Limb (tissue), 2 donors: ENCODE results near the gene NIPA2.

Source experiments
- DNase-seq, 2 donors: peaks; one replicate each; pipeline ENCODE4 v3.0.0-alpha.2; 2016; ENCODE audit errors: extremely low spot score in 2 of 2

NIPA2 gene

GRCh38 chr15:22839046-22839695 is 705 bp downstream of the NIPA2 start:
- no peak for DNase-seq

- no peak for DNase-seq
Observed at GRCh38 chr15:22844421-22845288, 6.2 kb downstream of the NIPA2 start.

GRCh38 chr15:22845289-22845900 is 6.9 kb downstream of the NIPA2 start:
- DNase-seq: no peak

GRCh38 chr15:22846073-22846472 is 7.6 kb downstream of the NIPA2 start:
- no peak for DNase-seq

- no peak for DNase-seq
Observed at GRCh38 chr15:22850055-22850454, 11.6 kb downstream of the NIPA2 start.

- no peak for DNase-seq
Observed at GRCh38 chr15:22851513-22851912, 13.0 kb downstream of the NIPA2 start.

- no peak for DNase-seq
Observed at GRCh38 chr15:22855791-22856190, 17.3 kb downstream of the NIPA2 start.

- no peak for DNase-seq
Observed at GRCh38 chr15:22856659-22857058, 18.2 kb downstream of the NIPA2 start.

GRCh38 chr15:22861161-22861560 is 22.7 kb downstream of the NIPA2 start:
- no peak for DNase-seq

- no peak for DNase-seq
Observed at GRCh38 chr15:22863356-22863755, 24.9 kb downstream of the NIPA2 start.

- no peak for DNase-seq
Observed at GRCh38 chr15:22866079-22866478, 27.6 kb downstream of the NIPA2 start.

GRCh38 chr15:22867886-22868285 is 29.4 kb downstream of the NIPA2 start:
- DNase-seq: no peak

GRCh38 chr15:22868495-22868894 is 30.0 kb downstream of the NIPA2 start:
- no peak for DNase-seq

GRCh38 chr15:22868928-22869327 is 30.5 kb downstream of the NIPA2 start:
- no peak for DNase-seq

GRCh38 chr15:22869856-22870255 is 31.4 kb downstream of the NIPA2 start:
- no peak for DNase-seq

GRCh38 chr15:22870865-22871264 is 32.4 kb downstream of the NIPA2 start:
- DNase-seq: no peak

GRCh38 chr15:22871481-22872086 is 33.1 kb downstream of the NIPA2 start:
- no peak for DNase-seq

- DNase-seq: no peak
Observed at GRCh38 chr15:22872936-22873701, 34.7 kb downstream of the NIPA2 start.

GRCh38 chr15:22873841-22874240 is 35.4 kb downstream of the NIPA2 start:
- DNase-seq: no peak

GRCh38 chr15:22874256-22874655 is 35.8 kb downstream of the NIPA2 start:
- no peak for DNase-seq

- no peak for DNase-seq
Observed at GRCh38 chr15:22874966-22875365, 36.5 kb downstream of the NIPA2 start.
